Glomerular visceral epithelial cell (primary cell): ENCODE results near the gene HPN.

ENCODE experiments used
- DNase-seq: peaks from one replicate; pipeline ENCODE4 v3.0.0-alpha.2; 2016; ENCODE audit errors: extremely low spot score

The HPN gene

GRCh38 chr19:35061583-35062373 lies 20.3 kb downstream of the HPN start:
- DNase-seq = no peak

GRCh38 chr19:35062942-35063341 lies 21.4 kb downstream of the HPN start:
- no peak for DNase-seq

- peak; percentile 34 for DNase-seq
Measured at GRCh38 chr19:35063940-35064818, 22.7 kb downstream of the HPN start.

- no peak for DNase-seq
Measured at GRCh38 chr19:35065574-35065973, 24.1 kb downstream of the HPN start.

GRCh38 chr19:35066121-35066520 lies 24.6 kb downstream of the HPN start:
- DNase-seq = no peak

- DNase-seq = peak; percentile 75
Measured at GRCh38 chr19:35066691-35067563, 25.4 kb downstream of the HPN start.

GRCh38 chr19:35068941-35069634 lies 27.6 kb downstream of the HPN start:
- no peak for DNase-seq

GRCh38 chr19:35069696-35070095 lies 28.2 kb downstream of the HPN start:
- no peak for DNase-seq

GRCh38 chr19:35070471-35070870 lies 28.9 kb downstream of the HPN start:
- no peak for DNase-seq

GRCh38 chr19:35073516-35073915 lies 32.0 kb downstream of the HPN start:
- no peak for DNase-seq

GRCh38 chr19:35073941-35074340 lies 32.4 kb downstream of the HPN start:
- DNase-seq = no peak

GRCh38 chr19:35074426-35075201 lies 33.1 kb downstream of the HPN start:
- no peak for DNase-seq

- DNase-seq = no peak
Measured at GRCh38 chr19:35075202-35076025, 33.9 kb downstream of the HPN start.

- no peak for DNase-seq
Measured at GRCh38 chr19:35076026-35076370, 34.5 kb downstream of the HPN start.

GRCh38 chr19:35076657-35077056 lies 35.1 kb downstream of the HPN start:
- no peak for DNase-seq

- DNase-seq = no peak
Measured at GRCh38 chr19:35077411-35078223, 36.1 kb downstream of the HPN start.

GRCh38 chr19:35079826-35080225 lies 38.3 kb downstream of the HPN start:
- no peak for DNase-seq

GRCh38 chr19:35080613-35081170 lies 39.2 kb downstream of the HPN start:
- no peak for DNase-seq

- no peak for DNase-seq
Measured at GRCh38 chr19:35081201-35081600, 39.7 kb downstream of the HPN start.
